ENCODE results near the gene NUP153. TPM values are rescaled to one million over a fixed set of nuclear protein-coding genes. Genes with fewer than 3 reads are reported as not detected.

The NUP153 gene
- total RNA-seq, 1 experiment from 2014 or later, result 104 TPM

DNA sequence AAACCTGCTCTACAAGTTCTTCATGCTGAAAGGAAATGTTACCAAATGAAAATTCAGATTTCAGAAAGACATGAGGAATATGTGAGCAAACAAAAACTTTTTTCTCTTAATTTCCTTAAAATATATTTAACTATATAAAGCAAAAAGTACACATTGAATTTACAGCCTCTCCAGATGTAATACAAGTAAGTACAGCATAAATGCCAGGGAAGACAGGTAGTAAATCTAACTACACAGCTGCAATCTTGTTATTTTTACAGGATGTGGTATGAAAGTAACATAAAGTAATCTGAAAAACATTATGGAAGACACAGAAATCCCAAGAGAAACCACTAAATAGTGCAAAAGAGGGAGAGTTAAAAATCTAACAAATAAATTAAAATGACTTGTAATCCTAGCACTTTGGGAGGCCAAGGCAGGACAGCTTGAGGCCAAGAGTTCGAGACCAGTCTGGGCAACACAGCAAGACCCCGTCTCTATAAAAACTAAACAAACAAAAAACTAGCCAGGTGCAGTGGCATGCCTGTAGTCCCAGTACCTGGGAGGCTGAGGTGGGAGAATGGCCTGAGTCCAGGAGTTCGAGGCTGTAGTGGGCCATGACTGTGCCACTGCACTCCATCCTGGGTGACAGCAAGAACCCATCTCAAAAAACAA lies 55.9 kb downstream of the NUP153 start:
- no peak for DNase-seq (ENCODE audit: low spot score)
- H3K9me3 ChIP-seq (ENCODE audit: low read depth, low read length, poor library complexity, severe bottlenecking), result no peaks in the 10 kb centered on the region
- H3K36me3 ChIP-seq (ENCODE audit: insufficient read depth, low read length, poor library complexity, severe bottlenecking), result peaks cover 76% of the 10 kb centered on the region
- no peak overlapping the region for H3K4me3 ChIP-seq (ENCODE audit: low read depth, low read length, poor library complexity, severe bottlenecking)
- BruUV-seq (replicated peaks), result no TSS peak
- no peak overlapping the region for H3K27ac ChIP-seq (ENCODE audit: low read depth, low read length, poor library complexity, severe bottlenecking)
- intact Hi-C loops (cut with micrococcal nuclease; ENCODE audit: unreplicated experiment), result no loop called here
- ChIA-PET POLR2A (ENCODE audit: low non-redundant PET) (no interaction called here), CTCF (no interaction called here)
- no peak for TF ChIP-seq EZH2 (IDR thresholded peaks at IDR 0.05; ENCODE audit: borderline replicate concordance, low read depth, low read length, poor library complexity, severe bottlenecking)
- TF ChIP-seq, protein P1, sequence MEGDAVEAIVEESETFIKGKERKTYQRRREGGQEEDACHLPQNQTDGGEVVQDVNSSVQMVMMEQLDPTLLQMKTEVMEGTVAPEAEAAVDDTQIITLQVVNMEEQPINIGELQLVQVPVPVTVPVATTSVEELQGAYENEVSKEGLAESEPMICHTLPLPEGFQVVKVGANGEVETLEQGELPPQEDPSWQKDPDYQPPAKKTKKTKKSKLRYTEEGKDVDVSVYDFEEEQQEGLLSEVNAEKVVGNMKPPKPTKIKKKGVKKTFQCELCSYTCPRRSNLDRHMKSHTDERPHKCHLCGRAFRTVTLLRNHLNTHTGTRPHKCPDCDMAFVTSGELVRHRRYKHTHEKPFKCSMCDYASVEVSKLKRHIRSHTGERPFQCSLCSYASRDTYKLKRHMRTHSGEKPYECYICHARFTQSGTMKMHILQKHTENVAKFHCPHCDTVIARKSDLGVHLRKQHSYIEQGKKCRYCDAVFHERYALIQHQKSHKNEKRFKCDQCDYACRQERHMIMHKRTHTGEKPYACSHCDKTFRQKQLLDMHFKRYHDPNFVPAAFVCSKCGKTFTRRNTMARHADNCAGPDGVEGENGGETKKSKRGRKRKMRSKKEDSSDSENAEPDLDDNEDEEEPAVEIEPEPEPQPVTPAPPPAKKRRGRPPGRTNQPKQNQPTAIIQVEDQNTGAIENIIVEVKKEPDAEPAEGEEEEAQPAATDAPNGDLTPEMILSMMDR (conservative IDR thresholded peaks at IDR 0.05; ENCODE audit: low read depth, low read length), result no peak
- no peaks in the 10 kb centered on the region for H3K27me3 ChIP-seq (replicated peaks; ENCODE audit: insufficient read depth, low read depth, low read length, poor library complexity)
- no peaks in the 10 kb centered on the region for H3K4me1 ChIP-seq (ENCODE audit: insufficient read depth, low read length, poor library complexity, severe bottlenecking)

DNA sequence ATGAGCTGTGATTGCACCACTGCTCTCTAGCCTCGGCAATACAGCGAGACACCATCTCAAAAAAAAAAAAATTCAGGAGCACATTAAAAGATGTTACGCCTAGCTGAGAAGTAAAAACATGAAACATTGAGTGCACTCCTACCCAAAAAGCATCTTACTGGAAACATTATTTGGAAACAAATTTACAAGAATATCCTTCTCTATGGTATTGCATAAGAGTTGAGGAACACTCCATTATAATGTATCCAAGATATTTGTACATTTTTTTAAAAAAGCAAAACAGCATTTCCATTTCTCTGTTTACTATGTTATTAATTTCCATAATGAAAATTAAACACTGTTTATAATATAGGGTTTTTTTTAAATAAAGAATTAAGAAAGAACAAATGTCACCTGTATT lies 58.0 kb downstream of the NUP153 start:
- intact Hi-C loops (cut with micrococcal nuclease; ENCODE audit: unreplicated experiment), result no loop called here
- Histone ChIP-seq H3K4me1 (ENCODE audit: insufficient read depth, low read length, poor library complexity, severe bottlenecking) (no peaks in the 10 kb centered on the region), H3K4me3 (ENCODE audit: low read depth, low read length, poor library complexity, severe bottlenecking) (no peak overlapping the region), H3K27me3 (replicated peaks; ENCODE audit: insufficient read depth, low read depth, low read length, poor library complexity) (no peaks in the 10 kb centered on the region), H3K36me3 (ENCODE audit: insufficient read depth, low read length, poor library complexity, severe bottlenecking) (peaks cover 85% of the 10 kb centered on the region), H3K9me3 (ENCODE audit: low read depth, low read length, poor library complexity, severe bottlenecking) (no peaks in the 10 kb centered on the region), H3K27ac (ENCODE audit: low read depth, low read length, poor library complexity, severe bottlenecking) (no peak overlapping the region)
- POLR2A ChIA-PET (ENCODE audit: low non-redundant PET), result no interaction called here
- TF ChIP-seq EZH2 (IDR thresholded peaks at IDR 0.05; ENCODE audit: borderline replicate concordance, low read depth, low read length, poor library complexity, severe bottlenecking), result no peak
- TF ChIP-seq, protein P1 (conservative IDR thresholded peaks at IDR 0.05; ENCODE audit: low read depth, low read length), result no peak
- no peak for DNase-seq (ENCODE audit: low spot score)
- BruUV-seq (replicated peaks), result no TSS peak
- CTCF ChIA-PET, result no interaction called here

DNA sequence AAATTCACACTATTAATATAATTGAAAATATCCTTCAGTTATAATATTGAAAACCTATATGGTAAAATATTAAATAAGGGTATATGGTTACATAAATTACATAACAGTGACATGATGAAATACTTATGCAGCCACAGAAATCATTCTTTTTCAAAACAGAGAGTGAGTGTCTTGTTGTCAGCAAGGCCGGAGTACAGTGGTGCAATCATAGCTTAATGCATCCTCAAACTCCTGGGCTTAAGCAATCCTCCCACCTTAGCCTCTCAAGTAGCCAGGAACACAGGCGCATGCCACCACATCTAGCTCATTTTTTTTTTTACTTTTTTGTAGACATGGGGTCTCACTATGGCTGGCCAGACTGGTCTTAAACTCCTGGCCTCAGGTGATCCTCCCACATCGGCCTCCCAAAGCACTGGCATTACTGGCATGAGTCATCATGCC lies 66.2 kb downstream of the NUP153 start:
- DNase-seq (ENCODE audit: low spot score), result no peak
- no peaks in the 10 kb centered on the region for H3K9me3 ChIP-seq (ENCODE audit: low read depth, low read length, poor library complexity, severe bottlenecking)
- ChIA-PET CTCF (no interaction called here), POLR2A (ENCODE audit: low non-redundant PET) (no interaction called here)
- H3K4me3 ChIP-seq (ENCODE audit: low read depth, low read length, poor library complexity, severe bottlenecking), result no peak overlapping the region
- no peaks in the 10 kb centered on the region for H3K4me1 ChIP-seq (ENCODE audit: insufficient read depth, low read length, poor library complexity, severe bottlenecking)
- BruUV-seq (replicated peaks), result no TSS peak
- H3K27me3 ChIP-seq (replicated peaks; ENCODE audit: insufficient read depth, low read depth, low read length, poor library complexity), result no peaks in the 10 kb centered on the region
- H3K27ac ChIP-seq (ENCODE audit: low read depth, low read length, poor library complexity, severe bottlenecking), result no peak overlapping the region
- TF ChIP-seq, protein P1 (conservative IDR thresholded peaks at IDR 0.05; ENCODE audit: low read depth, low read length), result no peak
- no peak for TF ChIP-seq EZH2 (IDR thresholded peaks at IDR 0.05; ENCODE audit: borderline replicate concordance, low read depth, low read length, poor library complexity, severe bottlenecking)
- intact Hi-C loops (cut with micrococcal nuclease; ENCODE audit: unreplicated experiment), result no loop called here
- peaks cover 78% of the 10 kb centered on the region for H3K36me3 ChIP-seq (ENCODE audit: insufficient read depth, low read length, poor library complexity, severe bottlenecking)

All from A673 (cell line).